Osteoblast (primary cell): ENCODE results near the gene SPATA46. TPM values are rescaled to one million over a fixed set of nuclear protein-coding genes. Genes with fewer than 3 reads are reported as not detected.
A peak's percentile ranks its signal among the peaks of the same experiment; 100 is the strongest.

ENCODE experiments used
- DNase-seq: peaks from one replicate; pipeline ENCODE4 v3.0.0; 2011; ENCODE audit warnings: low spot score, mixed read lengths; ENCODE audit not compliant: insufficient read length; ENCODE audit errors: missing footprints
- H2AFZ ChIP-seq: 2 replicates; pipeline ENCODE4 v1.6.0; 2011; ENCODE audit warnings: mild to moderate bottlenecking, low read length
- H3K27ac ChIP-seq: 2 replicates; pipeline ENCODE4 v1.5.1; 2011; ENCODE audit warnings: mild to moderate bottlenecking, low read depth, low read length, moderate library complexity
- H3K27me3 ChIP-seq: 2 replicates; pipeline ENCODE4 v1.6.0; 2012; ENCODE audit warnings: mild to moderate bottlenecking, control low read depth, inconsistent platforms, low read length, moderate library complexity; ENCODE audit not compliant: insufficient read depth
- H3K36me3 ChIP-seq: 2 replicates; pipeline ENCODE4 v1.5.1; 2011; ENCODE audit warnings: mild to moderate bottlenecking, low read length, control low read depth, moderate library complexity; ENCODE audit not compliant: insufficient read depth
- H3K4me1 ChIP-seq: 2 replicates; pipeline ENCODE4 v1.5.1; 2011; ENCODE audit warnings: mild to moderate bottlenecking, low read length, control low read depth, moderate library complexity; ENCODE audit not compliant: insufficient read depth
- H3K4me2 ChIP-seq: 2 replicates; pipeline ENCODE4 v1.6.0; 2011; ENCODE audit warnings: mild to moderate bottlenecking, low read length; ENCODE audit not compliant: insufficient read depth
- H3K4me3 ChIP-seq: fragments of 200-600 bp; sonication (generic); 3 replicates; pipeline ENCODE4 v1.5.1; 2012; ENCODE audit warnings: mild to moderate bottlenecking, low read length, inconsistent platforms; ENCODE audit not compliant: insufficient read depth
- H3K79me2 ChIP-seq: 2 replicates; pipeline ENCODE4 v1.6.0; 2012; ENCODE audit warnings: mild to moderate bottlenecking, low read length, control low read depth, inconsistent platforms; ENCODE audit not compliant: insufficient read depth
- H3K9me3 ChIP-seq: 2 replicates; pipeline ENCODE4 v1.5.1; 2011; ENCODE audit warnings: low read depth, low read length, control low read depth
- H4K20me1 ChIP-seq: 2 replicates; pipeline ENCODE4 v1.6.0; 2012; ENCODE audit warnings: mild to moderate bottlenecking, low read length, control low read depth; ENCODE audit not compliant: insufficient read depth
- total RNA-seq: library from RNA; depleted of rRNA; stranded (reverse); fragments of >200 nt; gene quantifications from 2 replicates; pipeline ENCODE4 v1.2.3, GENCODE V29; 2012
- TF ChIP-seq, protein P1 (sequence below): IDR thresholded peaks from 2 replicates; pipeline ENCODE4 v1.5.1; 2011; ENCODE audit warnings: mild to moderate bottlenecking, low read depth, low read length, moderate library complexity; ENCODE audit errors: extremely low read depth

Gene SPATA46
- total RNA-seq, 1 donor, result not detected

DNA sequence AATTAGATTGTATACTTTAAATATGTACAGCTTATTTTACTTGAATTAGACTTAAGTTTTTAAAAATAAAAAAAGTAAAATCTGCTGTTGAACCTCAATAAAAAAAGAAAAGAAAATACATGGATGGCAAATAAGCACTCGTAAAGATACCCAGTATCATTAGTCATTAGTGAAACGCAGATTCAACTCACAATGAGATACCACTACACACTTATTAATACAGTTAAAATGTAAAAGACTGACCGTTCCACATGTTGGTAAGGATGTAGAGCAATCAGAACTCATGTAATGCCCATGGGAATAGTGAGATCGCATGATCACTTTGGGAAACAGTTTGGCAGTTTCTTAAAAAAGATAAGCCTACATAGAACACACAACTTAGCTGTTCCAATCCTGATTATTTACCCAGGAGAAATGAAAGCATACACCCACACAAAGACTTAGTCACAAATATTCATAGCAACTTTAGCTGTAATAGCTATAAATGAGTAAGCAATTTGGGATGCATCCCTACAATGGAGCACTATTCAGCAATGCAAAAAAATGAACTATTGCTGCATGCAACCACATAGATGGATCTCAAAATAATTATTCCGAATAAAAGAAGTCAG, 28.0 kb upstream of the SPATA46 start:
- TF ChIP-seq, protein P1, sequence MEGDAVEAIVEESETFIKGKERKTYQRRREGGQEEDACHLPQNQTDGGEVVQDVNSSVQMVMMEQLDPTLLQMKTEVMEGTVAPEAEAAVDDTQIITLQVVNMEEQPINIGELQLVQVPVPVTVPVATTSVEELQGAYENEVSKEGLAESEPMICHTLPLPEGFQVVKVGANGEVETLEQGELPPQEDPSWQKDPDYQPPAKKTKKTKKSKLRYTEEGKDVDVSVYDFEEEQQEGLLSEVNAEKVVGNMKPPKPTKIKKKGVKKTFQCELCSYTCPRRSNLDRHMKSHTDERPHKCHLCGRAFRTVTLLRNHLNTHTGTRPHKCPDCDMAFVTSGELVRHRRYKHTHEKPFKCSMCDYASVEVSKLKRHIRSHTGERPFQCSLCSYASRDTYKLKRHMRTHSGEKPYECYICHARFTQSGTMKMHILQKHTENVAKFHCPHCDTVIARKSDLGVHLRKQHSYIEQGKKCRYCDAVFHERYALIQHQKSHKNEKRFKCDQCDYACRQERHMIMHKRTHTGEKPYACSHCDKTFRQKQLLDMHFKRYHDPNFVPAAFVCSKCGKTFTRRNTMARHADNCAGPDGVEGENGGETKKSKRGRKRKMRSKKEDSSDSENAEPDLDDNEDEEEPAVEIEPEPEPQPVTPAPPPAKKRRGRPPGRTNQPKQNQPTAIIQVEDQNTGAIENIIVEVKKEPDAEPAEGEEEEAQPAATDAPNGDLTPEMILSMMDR, result no peak
- H3K27me3 ChIP-seq, result no peaks in the 10 kb centered on the region
- no peaks in the 10 kb centered on the region for H3K4me1 ChIP-seq
- H3K27ac ChIP-seq, result peak overlapping the region; percentile 56
- H2AFZ ChIP-seq, result no peak overlapping the region
- no peaks in the 10 kb centered on the region for H3K9me3 ChIP-seq
- H3K36me3 ChIP-seq, result no peaks in the 10 kb centered on the region
- H4K20me1 ChIP-seq, result no peaks in the 10 kb centered on the region
- H3K4me3 ChIP-seq, result no peak overlapping the region
- DNase-seq, result no peak
- H3K4me2 ChIP-seq, result peak overlapping the region; percentile 70
- H3K79me2 ChIP-seq, result no peaks in the 10 kb centered on the region

DNA sequence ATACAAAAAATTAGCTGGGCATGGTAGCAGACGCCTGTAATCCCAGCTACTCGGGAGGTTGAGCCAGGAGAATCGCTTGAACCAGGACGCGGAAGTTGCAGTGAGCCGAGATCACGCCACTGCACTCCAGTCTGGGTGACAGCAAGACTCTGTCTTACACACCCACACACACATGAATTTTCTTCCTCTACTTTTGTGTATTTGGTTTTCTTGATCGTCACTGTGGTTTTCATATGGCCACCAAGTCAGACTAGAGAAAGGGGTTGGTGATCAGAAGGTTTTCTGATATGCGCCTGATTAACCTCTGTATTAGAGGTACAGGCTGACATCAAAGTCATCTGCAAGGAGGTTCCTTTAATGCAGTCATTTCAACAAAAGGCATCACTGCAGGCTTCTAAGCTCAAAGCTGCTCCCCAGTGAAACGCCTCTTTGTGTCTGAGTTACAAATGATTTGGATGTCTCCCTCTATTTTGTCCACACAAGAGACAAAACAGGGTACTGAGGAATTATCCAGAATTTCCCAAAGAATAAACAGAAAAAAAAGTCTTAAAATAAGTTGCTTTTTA, 24.2 kb upstream of the SPATA46 start:
- Histone ChIP-seq H2AFZ (no peak overlapping the region), H4K20me1 (no peaks in the 10 kb centered on the region), H3K27me3 (peaks cover 27% of the 10 kb centered on the region), H3K4me3 (no peak overlapping the region), H3K27ac (no peak overlapping the region), H3K4me1 (no peaks in the 10 kb centered on the region), H3K36me3 (no peaks in the 10 kb centered on the region), H3K9me3 (no peaks in the 10 kb centered on the region), H3K79me2 (no peaks in the 10 kb centered on the region), H3K4me2 (no peak overlapping the region)
- TF ChIP-seq, protein P1, result no peak
- no peak for DNase-seq

DNA sequence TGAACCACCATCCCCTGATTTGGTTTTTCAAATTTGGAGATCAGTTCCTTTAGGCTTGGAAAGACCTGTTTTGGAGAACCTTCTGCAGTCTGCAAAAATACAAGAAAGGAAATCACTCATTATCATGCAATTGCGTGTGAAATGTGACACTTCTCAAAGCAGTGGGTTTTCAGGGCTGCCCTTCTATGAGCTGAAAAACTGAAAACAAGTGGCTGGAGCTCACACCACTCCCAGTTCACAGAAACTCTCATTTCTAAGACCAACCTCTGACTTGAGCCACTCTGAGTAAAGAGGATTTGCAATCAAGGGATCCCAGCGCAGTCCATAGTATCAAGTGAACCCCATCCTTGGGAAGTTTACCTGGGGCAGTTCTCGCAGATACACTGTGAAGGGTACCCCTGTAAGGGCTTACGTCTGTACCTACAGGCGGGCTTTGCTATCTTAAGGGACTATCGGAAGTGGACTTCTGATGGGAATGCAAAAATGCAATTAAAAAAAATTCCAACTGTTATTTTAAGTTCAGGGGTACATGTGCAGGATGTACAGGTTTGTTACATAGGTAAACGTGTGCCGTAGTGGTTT, 22.4 kb upstream of the SPATA46 start:
- no peaks in the 10 kb centered on the region for H3K36me3 ChIP-seq
- H3K4me3 ChIP-seq, result no peak overlapping the region
- H3K27ac ChIP-seq, result no peak overlapping the region
- no peaks in the 10 kb centered on the region for H3K79me2 ChIP-seq
- DNase-seq, result no peak
- no peaks in the 10 kb centered on the region for H3K9me3 ChIP-seq
- H3K4me1 ChIP-seq, result no peaks in the 10 kb centered on the region
- H3K4me2 ChIP-seq, result no peak overlapping the region
- no peak overlapping the region for H2AFZ ChIP-seq
- TF ChIP-seq, protein P1, result no peak
- H3K27me3 ChIP-seq, result peaks cover 27% of the 10 kb centered on the region
- no peaks in the 10 kb centered on the region for H4K20me1 ChIP-seq

DNA sequence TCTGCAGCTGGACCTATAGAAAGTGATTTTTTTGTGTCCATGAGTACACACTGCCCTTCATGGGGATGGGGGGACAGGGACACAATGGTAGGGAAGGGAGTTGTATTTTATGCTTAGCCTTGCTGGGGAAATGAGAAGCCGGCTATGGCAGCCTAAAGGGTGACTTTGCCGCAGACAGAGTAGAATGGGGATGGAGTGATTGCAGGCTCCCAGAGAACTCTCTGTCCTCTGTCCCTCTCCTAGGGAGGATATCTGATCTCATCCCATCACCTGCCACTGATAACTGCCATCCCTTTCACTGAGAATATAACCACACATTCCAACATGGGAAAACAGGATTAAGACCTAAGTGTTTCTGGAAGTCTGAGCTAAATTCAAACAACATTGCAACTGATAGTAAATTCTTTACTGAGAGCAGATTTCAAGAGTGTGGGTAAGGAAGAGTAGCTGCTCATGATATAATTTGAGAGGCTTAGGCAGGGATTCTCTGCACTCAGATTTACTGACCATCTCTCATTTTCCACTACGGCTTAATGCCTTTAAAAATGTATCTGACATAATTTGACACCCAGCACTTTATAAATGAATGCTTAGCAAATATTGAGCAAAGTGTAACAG, 21.4 kb upstream of the SPATA46 start:
- Histone ChIP-seq H3K9me3 (no peaks in the 10 kb centered on the region), H4K20me1 (no peaks in the 10 kb centered on the region)
- no peak for DNase-seq

More for the DNA sequence above, 21.4 kb upstream of the SPATA46 start:
- Histone ChIP-seq H3K4me2 (no peak overlapping the region), H3K79me2 (no peaks in the 10 kb centered on the region), H3K27ac (no peak overlapping the region), H3K27me3 (peaks cover 27% of the 10 kb centered on the region), H3K4me1 (no peaks in the 10 kb centered on the region), H3K36me3 (no peaks in the 10 kb centered on the region), H2AFZ (no peak overlapping the region), H3K4me3 (no peak overlapping the region)
- TF ChIP-seq, protein P1, result no peak
